Measurements from ENCODE around the gene PLXNA2.

PLXNA2 gene

GRCh38 chr1:208052926-208053407 is 191.2 kb downstream of the PLXNA2 start:
- Histone ChIP-seq H3K4me2 (ENCODE audit: low read length) (no peak overlapping the region), H3K79me2 (ENCODE audit: low read length) (no peaks in the 10 kb centered on the region), H4K20me1 (ENCODE audit: insufficient read depth, low read length) (no peaks in the 10 kb centered on the region), H3K4me1 (ENCODE audit: low read length) (no peaks in the 10 kb centered on the region), H3K9ac (ENCODE audit: low read length) (no peak overlapping the region), H3K27ac (ENCODE audit: low read length) (no peak overlapping the region), H2AFZ (ENCODE audit: low read depth, low read length) (no peak overlapping the region), H3K27me3 (ENCODE audit: low read depth, low read length) (no peaks in the 10 kb centered on the region), H3K9me3 (ENCODE audit: insufficient read depth, low read length) (no peaks in the 10 kb centered on the region), H3K36me3 (replicated peaks; ENCODE audit: low read depth, low read length) (peaks cover 6% of the 10 kb centered on the region), H3K4me3 (ENCODE audit: low read length) (no peak overlapping the region)
- no peak for TF ChIP-seq CTCF (IDR thresholded peaks at IDR 0.05; ENCODE audit: low read depth, low read length)
- TF ChIP-seq EZH2phosphoT487 (IDR thresholded peaks at IDR 0.05; ENCODE audit: low read depth) = no peak

GRCh38 chr1:208052135-208052534 is 192.0 kb downstream of the PLXNA2 start:
- H2AFZ ChIP-seq (ENCODE audit: low read depth, low read length) = no peak overlapping the region
- H4K20me1 ChIP-seq (ENCODE audit: insufficient read depth, low read length) = no peaks in the 10 kb centered on the region
- H3K9ac ChIP-seq (ENCODE audit: low read length) = no peak overlapping the region
- no peaks in the 10 kb centered on the region for H3K4me1 ChIP-seq (ENCODE audit: low read length)
- H3K4me2 ChIP-seq (ENCODE audit: low read length) = no peak overlapping the region
- TF ChIP-seq CTCF (IDR thresholded peaks at IDR 0.05; ENCODE audit: low read depth, low read length) (no peak), EZH2phosphoT487 (IDR thresholded peaks at IDR 0.05; ENCODE audit: low read depth) (no peak)
- H3K79me2 ChIP-seq (ENCODE audit: low read length) = no peaks in the 10 kb centered on the region
- H3K36me3 ChIP-seq (replicated peaks; ENCODE audit: low read depth, low read length) = peaks cover 6% of the 10 kb centered on the region
- no peak overlapping the region for H3K4me3 ChIP-seq (ENCODE audit: low read length)
- no peaks in the 10 kb centered on the region for H3K9me3 ChIP-seq (ENCODE audit: insufficient read depth, low read length)
- no peak overlapping the region for H3K27ac ChIP-seq (ENCODE audit: low read length)
- H3K27me3 ChIP-seq (ENCODE audit: low read depth, low read length) = no peaks in the 10 kb centered on the region

DNA sequence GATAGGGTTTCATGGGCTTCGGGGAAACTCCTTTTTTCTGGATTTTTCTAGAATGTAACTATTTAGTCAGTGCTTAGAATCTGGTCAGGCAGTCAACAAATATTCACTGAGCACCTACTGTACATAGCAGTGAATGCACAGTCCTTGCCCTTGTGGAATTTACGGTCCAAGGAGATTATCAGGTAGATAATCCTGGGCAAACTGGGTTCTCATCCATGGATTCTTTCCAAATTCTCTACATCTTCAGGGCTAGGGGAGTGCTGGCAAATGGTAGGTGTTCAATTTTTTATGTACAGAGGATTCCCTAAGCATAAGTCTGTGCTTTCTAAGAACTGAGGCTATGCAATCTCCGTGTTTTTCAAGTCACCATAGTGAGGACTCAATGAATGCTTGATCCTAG is 192.5 kb downstream of the PLXNA2 start:
- H3K79me2 ChIP-seq (ENCODE audit: low read length) = no peaks in the 10 kb centered on the region
- no peaks in the 10 kb centered on the region for H3K4me1 ChIP-seq (ENCODE audit: low read length)
- H3K9ac ChIP-seq (ENCODE audit: low read length) = no peak overlapping the region
- H4K20me1 ChIP-seq (ENCODE audit: insufficient read depth, low read length) = no peaks in the 10 kb centered on the region
- H3K27ac ChIP-seq (ENCODE audit: low read length) = no peak overlapping the region
- no peaks in the 10 kb centered on the region for H3K9me3 ChIP-seq (ENCODE audit: insufficient read depth, low read length)
- H3K4me2 ChIP-seq (ENCODE audit: low read length) = no peak overlapping the region
- no peaks in the 10 kb centered on the region for H3K27me3 ChIP-seq (ENCODE audit: low read depth, low read length)
- peaks cover 6% of the 10 kb centered on the region for H3K36me3 ChIP-seq (replicated peaks; ENCODE audit: low read depth, low read length)
- H3K4me3 ChIP-seq (ENCODE audit: low read length) = no peak overlapping the region
- H2AFZ ChIP-seq (ENCODE audit: low read depth, low read length) = no peak overlapping the region
- TF ChIP-seq CTCF (IDR thresholded peaks at IDR 0.05; ENCODE audit: low read depth, low read length) (no peak), EZH2phosphoT487 (IDR thresholded peaks at IDR 0.05; ENCODE audit: low read depth) (no peak)

- Histone ChIP-seq H3K36me3 (replicated peaks; ENCODE audit: low read depth, low read length) (peaks cover 9% of the 10 kb centered on the region), H3K9me3 (ENCODE audit: insufficient read depth, low read length) (no peaks in the 10 kb centered on the region), H3K4me2 (ENCODE audit: low read length) (no peak overlapping the region), H4K20me1 (ENCODE audit: insufficient read depth, low read length) (no peaks in the 10 kb centered on the region), H3K4me1 (ENCODE audit: low read length) (no peaks in the 10 kb centered on the region), H3K79me2 (ENCODE audit: low read length) (no peaks in the 10 kb centered on the region), H3K9ac (ENCODE audit: low read length) (no peak overlapping the region), H2AFZ (ENCODE audit: low read depth, low read length) (no peak overlapping the region), H3K27me3 (ENCODE audit: low read depth, low read length) (no peaks in the 10 kb centered on the region), H3K27ac (ENCODE audit: low read length) (no peak overlapping the region), H3K4me3 (ENCODE audit: low read length) (no peak overlapping the region)
- TF ChIP-seq CTCF (IDR thresholded peaks at IDR 0.05; ENCODE audit: low read depth, low read length) = no peak
Measured at GRCh38 chr1:208048904-208049303, 195.3 kb downstream of the PLXNA2 start.
